Spleen (tissue), 11 donors: ENCODE results near the gene NME3. TPM values are rescaled to one million over a fixed set of nuclear protein-coding genes. Genes with fewer than 3 reads are reported as not detected.

Source experiments
- DNase-seq: peaks from one replicate; pipeline ENCODE4 v3.0.0-alpha.2; 2020
- H3K27ac ChIP-seq, 8 donors: fragments of 200-600 bp; sonication (generic) in 7 of 8; 1 replicate in 4 of 8; 2 replicates in 4 of 8; pipeline versions ENCODE4 v1.5.0 to v1.8.0; 2016 to 2021; ENCODE audit warnings: inconsistent platforms in 4 of 8, mild to moderate bottlenecking in 4 of 8, moderate library complexity in 1 of 8
- H3K27me3 ChIP-seq, 7 donors: fragments of 200-600 bp; sonication (generic) in 6 of 7; replicated peaks in 1 of 7; 1 replicate in 4 of 7; 2 replicates in 3 of 7; pipeline versions ENCODE4 v1.5.0 to v1.8.0; 2016 to 2021; ENCODE audit warnings: inconsistent platforms in 3 of 7, mild to moderate bottlenecking in 1 of 7
- H3K36me3 ChIP-seq, 6 donors: fragments of 200-600 bp; sonication (generic) in 5 of 6; 1 replicate in 4 of 6; 2 replicates in 2 of 6; pipeline versions ENCODE4 v1.5.0 to v1.8.0; 2016 to 2021; ENCODE audit warnings: inconsistent platforms in 2 of 6
- H3K4me1 ChIP-seq, 6 donors: fragments of 200-600 bp; sonication (generic) in 5 of 6; 1 replicate in 3 of 6; 2 replicates in 3 of 6; pipeline versions ENCODE4 v1.5.0 to v1.8.0; 2016 to 2021; ENCODE audit warnings: inconsistent platforms in 3 of 6
- H3K4me3 ChIP-seq, 8 donors: fragments of 200-600 bp; sonication (generic) in 7 of 8; 1 replicate in 4 of 8; 2 replicates in 4 of 8; pipeline versions ENCODE4 v1.5.0 to v1.8.0; 2016 to 2021; ENCODE audit warnings: inconsistent platforms in 4 of 8, mild to moderate bottlenecking in 4 of 8, moderate library complexity in 2 of 8
- H3K9me3 ChIP-seq, 8 donors: fragments of 200-600 bp; sonication (generic) in 7 of 8; 1 replicate in 4 of 8; 2 replicates in 4 of 8; pipeline versions ENCODE4 v1.5.0 to v1.8.0; 2016 to 2021; ENCODE audit warnings: inconsistent platforms in 4 of 8
- CTCF ChIP-seq, 11 experiments: fragments of 200-600 bp in 7 of 11; fragments of 450-650 bp in 4 of 11; sonication (generic) in 4 of 11; IDR thresholded peaks in 8 of 11; conservative IDR thresholded peaks in 3 of 11; 1 replicate in 7 of 11; 2 replicates in 4 of 11; pipeline versions ENCODE4 v1.4.0 to v1.8.0; 2016 to 2021; ENCODE audit warnings: antibody characterized with exemption in 11 of 11, inconsistent platforms in 4 of 11, mild to moderate bottlenecking in 1 of 11
- POLR2A ChIP-seq, 3 donors: fragments of 450-650 bp; IDR thresholded peaks; one replicate each; pipeline ENCODE4 v1.5.1; 2017; ENCODE audit warnings: antibody characterized with exemption in 3 of 3, mild to moderate bottlenecking in 1 of 3
- POLR2AphosphoS5 ChIP-seq, 3 donors: sonication (generic); formaldehyde crosslinking; IDR thresholded peaks; one replicate each; pipeline ENCODE4 v1.5.1; 2017; ENCODE audit warnings: antibody characterized with exemption in 3 of 3
- WGBS, 5 donors: extraction: QIAGEN DNeasy Blood & Tissue Kit in 3 of 5; methylation state at CpG; one replicate each; pipeline versions ENCODE4 v1.1.5 to v1.1.7; 2013 to 2018; 5-methylcytosine and 5-hydroxymethylcytosine counted together
- intact Hi-C: fragments of 100-400 bp; cut with DNase I; formaldehyde crosslinking; loops from one replicate; pipeline ENCODE4 v1.15.0; 2023; ENCODE audit warnings: low total_unique reads
- polyA plus RNA-seq, 3 donors: library from polyadenylated mRNA; stranded (reverse); fragments of 200-250 nt; gene quantifications; one replicate each; pipeline ENCODE4 v1.2.1, GENCODE V29; 2013
- total RNA-seq, 7 donors: library from RNA; depleted of rRNA in 3 of 7; stranded (reverse); fragments of >200 nt in 3 of 7; fragmentation: NEBNext Ultra II Directional in 4 of 7; extraction: Animal tissue kit (Norgen Biotek cat#: 25700) in 4 of 7; gene quantifications; one replicate each; pipeline versions ENCODE4 v1.1.0 to v1.2.1, GENCODE V29; 2016 to 2021
- donor health status: healthy with polysubstance abuse.
- donor health status: DM: no; HTN: no; CAD: no; lungs with moderate emphysema.
- donor health status: DM: no; HTN: no; CAD: no.
- donor health status: Bipolar disorder and iron deficiency.
- donor health status: healthy.
- donor health status: DM: no; HTN: no; CAD: no.
- donor health status: DM: yes; HTN: yes; CAD: no.

The NME3 gene
- total and polyA plus RNA-seq, 10 donors, result 51.0 to 283 (median 76.9) TPM

- H3K36me3 ChIP-seq, result peaks cover 0 to 53% (median 40%) of the 10 kb centered on the region in 6 donors
- no peak for DNase-seq
- H3K27me3 ChIP-seq, result no peaks in the 10 kb centered on the region
- peak within 1 kb of the TSS; percentile 96 to 100 (median 99) for H3K4me3 ChIP-seq
- H3K27ac ChIP-seq, result peak within 1 kb of the TSS; percentile 89 to 97 (median 96)
- intact Hi-C loops, result no loop called here
- 0 to 1% (median 1%) methylated on average over 26 to 53 of the region's 53 CpGs for WGBS, 5 donors
- H3K9me3 ChIP-seq, result no peaks in the 10 kb centered on the region
- TF ChIP-seq POLR2A (IDR thresholded peaks at IDR 0.05) (no peak), CTCF (IDR thresholded peaks at IDR 0.05 in 8 of 11, conservative IDR thresholded peaks at IDR 0.05 in 3 of 11) (no peak), POLR2AphosphoS5 (IDR thresholded peaks at IDR 0.05) (no peak)
- peaks cover 23 to 79% (median 43%) of the 10 kb centered on the region in 6 donors for H3K4me1 ChIP-seq
These were observed 1.1 kb upstream of the NME3 start, which contains the start of gene EME2 for GRCh38 chr16:1772362-1772907. Gene EME2 (plus strand): TSS chr16:1772810. CDS start chr16:1773228, 418 bp downstream.

GRCh38 chr16:1771864-1772361 lies 570 bp upstream of the NME3 start:
- Histone ChIP-seq H3K4me1 (peaks cover 23 to 74% (median 43%) of the 10 kb centered on the region in 6 donors), H3K4me3 (peak overlapping the region; percentile 96 to 100 (median 99)), H3K36me3 (peaks cover 0 to 53% (median 40%) of the 10 kb centered on the region in 6 donors), H3K27me3 (no peaks in the 10 kb centered on the region), H3K9me3 (no peaks in the 10 kb centered on the region), H3K27ac (peak overlapping the region; percentile 89 to 97 (median 96))
- intact Hi-C loops, result no loop called here
- DNase-seq, result no peak
- WGBS, 5 donors, result 17 to 28% (median 20%) methylated on average over 19 to 22 of the region's 22 CpGs
- no peak for TF ChIP-seq CTCF (IDR thresholded peaks at IDR 0.05 in 8 of 11, conservative IDR thresholded peaks at IDR 0.05 in 3 of 11)
- TF ChIP-seq POLR2AphosphoS5 (IDR thresholded peaks at IDR 0.05), result no peak
- TF ChIP-seq POLR2A (IDR thresholded peaks at IDR 0.05), result no peak

- peak overlapping the region; percentile 96 to 100 (median 99) for H3K4me3 ChIP-seq
- DNase-seq, result peak; percentile 90
- no peaks in the 10 kb centered on the region for H3K9me3 ChIP-seq
- intact Hi-C loops, result no loop called here
- peaks cover 0 to 53% (median 44%) of the 10 kb centered on the region in 6 donors for H3K36me3 ChIP-seq
- WGBS, 5 donors, result 17 to 31% (median 20%) methylated on average over 46 to 81 of the region's 81 CpGs
- TF ChIP-seq POLR2A (IDR thresholded peaks at IDR 0.05) (no peak), POLR2AphosphoS5 (IDR thresholded peaks at IDR 0.05) (peak; percentile 73 to 87 (median 77))
- H3K27me3 ChIP-seq, result no peaks in the 10 kb centered on the region
- peaks cover 23 to 62% (median 43%) of the 10 kb centered on the region in 6 donors for H3K4me1 ChIP-seq
- H3K27ac ChIP-seq, result peak overlapping the region; percentile 65 to 97 (median 96)
These were observed 785 bp downstream of the NME3 start for GRCh38 chr16:1770328-1771187.

GRCh38 chr16:1769402-1770300 lies 1.7 kb downstream of the NME3 start:
- intact Hi-C loops, result no loop called here
- Histone ChIP-seq H3K9me3 (no peaks in the 10 kb centered on the region), H3K27me3 (no peaks in the 10 kb centered on the region), H3K36me3 (peaks cover 0 to 54% (median 50%) of the 10 kb centered on the region in 6 donors), H3K4me3 (peak overlapping the region in 4 of 8 donors; percentile 98 to 100 (median 99)), H3K4me1 (peaks cover 19 to 53% (median 36%) of the 10 kb centered on the region in 6 donors), H3K27ac (peak overlapping the region; percentile 65 to 97 (median 96))
- TF ChIP-seq POLR2AphosphoS5 (IDR thresholded peaks at IDR 0.05), result peak; percentile 1 to 7 (median 5)
- TF ChIP-seq POLR2A (IDR thresholded peaks at IDR 0.05), result no peak
- DNase-seq, result peak; percentile 78
- 76 to 88% (median 86%) methylated on average over 17 to 27 of the region's 27 CpGs for WGBS, 5 donors
